ENCODE measurements around the gene FAM89A.
A peak's percentile ranks its signal among the peaks of the same experiment; 100 is the strongest.

The FAM89A gene

GRCh38 chr1:231040019-231040799, at the start of gene FAM89A:
FAM89A (minus strand) TSS chr1:231040254; CDS start chr1:231040211, 43 bp downstream.
- no peak for TF ChIP-seq CTCF (IDR thresholded peaks at IDR 0.05; ENCODE audit: low read depth, low read length, missing control alignments)
- no peak for DNase-seq (ENCODE audit: low read depth)
- peak within 1 kb of the TSS; percentile 65 for H3K4me3 ChIP-seq (ENCODE audit: low read depth, low read length)

GRCh38 chr1:231084353-231084752, 44.3 kb upstream of the FAM89A start:
- no peak for DNase-seq (ENCODE audit: low read depth)
- no peak for TF ChIP-seq CTCF (IDR thresholded peaks at IDR 0.05; ENCODE audit: low read depth, low read length, missing control alignments)
- H3K4me3 ChIP-seq (ENCODE audit: low read depth, low read length): no peak overlapping the region

DNA sequence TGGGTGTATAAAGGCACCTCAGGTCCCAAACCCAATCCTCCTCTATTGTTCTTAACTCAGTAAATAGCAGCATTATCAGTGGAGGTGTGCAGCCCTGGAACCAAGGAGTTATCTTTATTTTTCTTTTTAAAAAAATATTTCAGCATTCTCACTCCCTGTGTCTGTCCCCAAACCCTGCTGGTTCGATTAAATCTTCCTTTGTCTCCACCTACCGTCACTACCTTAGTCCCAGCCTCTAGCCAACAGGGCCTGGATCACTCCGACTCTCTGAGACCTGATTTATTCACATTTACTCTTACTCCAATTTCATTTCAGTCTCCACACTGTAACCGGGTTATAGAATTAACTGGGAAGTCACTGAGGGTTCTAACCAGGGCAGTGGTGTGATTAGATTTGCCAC, 39.1 kb upstream of the FAM89A start:
- H3K4me3 ChIP-seq (ENCODE audit: low read depth, low read length): no peak overlapping the region
- TF ChIP-seq CTCF (IDR thresholded peaks at IDR 0.05; ENCODE audit: low read depth, low read length, missing control alignments): no peak
- no peak for DNase-seq (ENCODE audit: low read depth)

DNA sequence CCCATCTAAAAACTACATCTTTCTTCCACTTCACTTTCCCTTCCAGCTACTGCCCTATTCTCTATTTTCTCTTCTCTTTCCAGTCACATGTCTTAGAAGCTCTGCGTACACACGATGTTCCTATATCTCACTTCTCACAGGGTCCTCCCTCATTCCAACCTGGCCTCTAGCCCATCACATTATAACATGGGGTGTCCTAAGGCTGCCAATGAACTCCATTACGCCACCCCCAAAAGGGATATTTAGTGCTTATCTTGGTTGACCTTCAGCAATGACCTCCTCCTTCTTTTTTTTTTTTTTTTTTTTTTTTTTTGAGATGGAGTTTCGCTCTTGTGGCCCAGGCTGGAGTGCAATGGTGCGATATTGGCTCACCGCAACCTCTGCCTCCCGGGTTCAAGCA, 38.2 kb upstream of the FAM89A start:
- DNase-seq (ENCODE audit: low read depth): no peak
- no peak overlapping the region for H3K4me3 ChIP-seq (ENCODE audit: low read depth, low read length)
- TF ChIP-seq CTCF (IDR thresholded peaks at IDR 0.05; ENCODE audit: low read depth, low read length, missing control alignments): no peak

GRCh38 chr1:231076802-231077201, 36.7 kb upstream of the FAM89A start:
- no peak for TF ChIP-seq CTCF (IDR thresholded peaks at IDR 0.05; ENCODE audit: low read depth, low read length, missing control alignments)
- no peak for DNase-seq (ENCODE audit: low read depth)
- no peak overlapping the region for H3K4me3 ChIP-seq (ENCODE audit: low read depth, low read length)

DNA sequence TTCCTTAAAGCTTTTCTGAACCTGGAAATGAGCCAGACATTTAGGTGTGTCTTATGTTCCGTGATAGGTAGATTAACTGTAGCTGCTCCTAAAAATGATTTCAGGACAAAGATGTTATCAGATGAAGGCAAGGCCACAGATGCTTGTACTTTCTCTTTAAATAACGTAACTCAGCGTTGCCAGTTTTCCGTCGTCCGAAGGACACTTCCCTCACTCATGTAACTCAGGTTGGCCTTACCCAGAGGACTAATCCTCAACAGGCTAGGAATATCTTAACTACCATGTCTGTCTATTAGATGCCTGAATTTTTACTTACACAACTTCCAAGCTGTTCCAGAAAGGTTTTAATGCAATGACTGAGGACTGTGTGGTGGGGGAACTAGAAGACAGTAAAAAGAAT, 35.4 kb upstream of the FAM89A start:
- H3K4me3 ChIP-seq (ENCODE audit: low read depth, low read length): no peak overlapping the region
- no peak for DNase-seq (ENCODE audit: low read depth)
- no peak for TF ChIP-seq CTCF (IDR thresholded peaks at IDR 0.05; ENCODE audit: low read depth, low read length, missing control alignments)

DNA sequence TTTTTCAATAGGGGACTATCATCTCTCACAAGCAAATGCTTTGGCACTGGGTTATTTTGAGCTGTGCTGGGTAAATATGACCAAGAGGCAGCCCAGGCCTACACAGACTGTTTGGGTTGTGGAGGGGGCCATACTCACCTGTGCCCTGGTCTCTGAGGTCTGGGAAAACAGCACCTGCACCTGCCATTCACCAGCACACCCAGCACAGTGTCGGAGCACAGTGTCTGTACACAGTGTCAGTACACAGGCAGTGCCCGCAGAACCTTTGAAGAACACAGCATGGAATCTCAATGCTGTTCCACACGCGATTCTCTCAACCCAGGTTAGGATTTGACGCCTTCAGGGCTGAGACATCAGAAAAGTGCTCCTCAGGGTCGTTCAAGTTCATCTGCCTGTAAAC, 35.0 kb upstream of the FAM89A start:
- no peak for DNase-seq (ENCODE audit: low read depth)
- no peak overlapping the region for H3K4me3 ChIP-seq (ENCODE audit: low read depth, low read length)
- no peak for TF ChIP-seq CTCF (IDR thresholded peaks at IDR 0.05; ENCODE audit: low read depth, low read length, missing control alignments)
